ENCODE data around the gene API5.

Gene API5

DNA sequence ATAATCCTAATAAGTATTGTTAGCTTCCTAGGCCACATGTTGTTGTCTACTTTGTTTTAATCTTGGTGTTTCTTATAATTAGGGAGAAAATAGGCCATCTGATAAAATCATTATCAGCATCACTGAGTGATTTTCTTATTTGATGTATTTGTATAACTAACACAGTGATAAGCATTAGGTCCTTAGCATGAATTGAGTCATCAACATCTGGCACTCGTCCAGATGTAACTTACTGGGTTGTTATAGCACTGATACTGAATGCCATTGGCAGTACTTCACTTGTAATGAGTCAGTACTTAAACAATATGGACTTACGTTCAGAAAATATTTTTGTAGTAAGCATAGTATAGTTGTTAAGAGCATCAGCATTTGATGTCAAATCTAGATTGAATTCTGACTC is 16.2 kb downstream of the API5 start:
- TF ChIP-seq MAX (IDR thresholded peaks at IDR 0.05) (no peak), RAD21 (IDR thresholded peaks at IDR 0.05; ENCODE audit: low read depth) (no peak), EGR1 (IDR thresholded peaks at IDR 0.05) (no peak), NFIC (IDR thresholded peaks at IDR 0.05) (peak; percentile 52), CREB1 (IDR thresholded peaks at IDR 0.05; ENCODE audit: low read depth) (no peak), ZBTB7A (IDR thresholded peaks at IDR 0.05; ENCODE audit: low read depth) (no peak)
- TF ChIP-seq, protein P1, sequence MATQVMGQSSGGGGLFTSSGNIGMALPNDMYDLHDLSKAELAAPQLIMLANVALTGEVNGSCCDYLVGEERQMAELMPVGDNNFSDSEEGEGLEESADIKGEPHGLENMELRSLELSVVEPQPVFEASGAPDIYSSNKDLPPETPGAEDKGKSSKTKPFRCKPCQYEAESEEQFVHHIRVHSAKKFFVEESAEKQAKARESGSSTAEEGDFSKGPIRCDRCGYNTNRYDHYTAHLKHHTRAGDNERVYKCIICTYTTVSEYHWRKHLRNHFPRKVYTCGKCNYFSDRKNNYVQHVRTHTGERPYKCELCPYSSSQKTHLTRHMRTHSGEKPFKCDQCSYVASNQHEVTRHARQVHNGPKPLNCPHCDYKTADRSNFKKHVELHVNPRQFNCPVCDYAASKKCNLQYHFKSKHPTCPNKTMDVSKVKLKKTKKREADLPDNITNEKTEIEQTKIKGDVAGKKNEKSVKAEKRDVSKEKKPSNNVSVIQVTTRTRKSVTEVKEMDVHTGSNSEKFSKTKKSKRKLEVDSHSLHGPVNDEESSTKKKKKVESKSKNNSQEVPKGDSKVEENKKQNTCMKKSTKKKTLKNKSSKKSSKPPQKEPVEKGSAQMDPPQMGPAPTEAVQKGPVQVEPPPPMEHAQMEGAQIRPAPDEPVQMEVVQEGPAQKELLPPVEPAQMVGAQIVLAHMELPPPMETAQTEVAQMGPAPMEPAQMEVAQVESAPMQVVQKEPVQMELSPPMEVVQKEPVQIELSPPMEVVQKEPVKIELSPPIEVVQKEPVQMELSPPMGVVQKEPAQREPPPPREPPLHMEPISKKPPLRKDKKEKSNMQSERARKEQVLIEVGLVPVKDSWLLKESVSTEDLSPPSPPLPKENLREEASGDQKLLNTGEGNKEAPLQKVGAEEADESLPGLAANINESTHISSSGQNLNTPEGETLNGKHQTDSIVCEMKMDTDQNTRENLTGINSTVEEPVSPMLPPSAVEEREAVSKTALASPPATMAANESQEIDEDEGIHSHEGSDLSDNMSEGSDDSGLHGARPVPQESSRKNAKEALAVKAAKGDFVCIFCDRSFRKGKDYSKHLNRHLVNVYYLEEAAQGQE (IDR thresholded peaks at IDR 0.05; ENCODE audit: low read depth) = no peak

DNA sequence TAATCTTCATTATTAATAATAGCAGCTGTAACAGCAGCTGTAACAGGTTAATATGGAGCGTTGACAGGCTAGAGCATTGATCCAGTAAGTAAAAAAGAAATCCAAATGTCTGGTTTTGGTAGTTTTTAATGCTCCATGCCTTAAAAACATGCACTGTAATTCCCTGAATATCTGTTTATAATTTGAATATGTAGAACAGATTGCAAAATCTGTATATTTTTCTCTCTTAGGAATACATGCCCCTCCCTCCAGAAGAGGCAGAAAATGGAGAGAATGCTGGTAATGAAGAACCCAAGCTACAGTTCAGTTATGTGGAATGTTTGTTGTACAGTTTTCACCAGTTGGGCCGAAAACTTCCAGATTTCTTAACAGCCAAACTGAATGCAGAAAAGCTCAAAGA is 16.7 kb downstream of the API5 start:
- no peak for TF ChIP-seq CEBPB (IDR thresholded peaks at IDR 0.05)

GRCh38 chr11:43341159-43341558 is 29.4 kb downstream of the API5 start:
- TF ChIP-seq YY1 (IDR thresholded peaks at IDR 0.05; ENCODE audit: low read depth) = no peak
- TF ChIP-seq CREB1 (IDR thresholded peaks at IDR 0.05; ENCODE audit: low read depth) = no peak
- no peak for TF ChIP-seq EGR1 (IDR thresholded peaks at IDR 0.05)
- TF ChIP-seq, protein P2, sequence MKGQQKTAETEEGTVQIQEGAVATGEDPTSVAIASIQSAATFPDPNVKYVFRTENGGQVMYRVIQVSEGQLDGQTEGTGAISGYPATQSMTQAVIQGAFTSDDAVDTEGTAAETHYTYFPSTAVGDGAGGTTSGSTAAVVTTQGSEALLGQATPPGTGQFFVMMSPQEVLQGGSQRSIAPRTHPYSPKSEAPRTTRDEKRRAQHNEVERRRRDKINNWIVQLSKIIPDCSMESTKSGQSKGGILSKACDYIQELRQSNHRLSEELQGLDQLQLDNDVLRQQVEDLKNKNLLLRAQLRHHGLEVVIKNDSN (IDR thresholded peaks at IDR 0.05) = no peak
- no peak for TF ChIP-seq NFIC (IDR thresholded peaks at IDR 0.05)
- no peak for TF ChIP-seq MAX (IDR thresholded peaks at IDR 0.05)
- TF ChIP-seq FOXM1 (IDR thresholded peaks at IDR 0.05; ENCODE audit: borderline replicate concordance, low read depth) = no peak
- TF ChIP-seq EP300 (IDR thresholded peaks at IDR 0.05; ENCODE audit: borderline replicate concordance) = no peak
- TF ChIP-seq, protein P1 (IDR thresholded peaks at IDR 0.05; ENCODE audit: low read depth) = no peak
- TF ChIP-seq CEBPB (IDR thresholded peaks at IDR 0.05) = no peak
- no peak for TF ChIP-seq TCF12 (IDR thresholded peaks at IDR 0.05; ENCODE audit: low read depth)

GRCh38 chr11:43354311-43354710 is 42.5 kb downstream of the API5 start:
- no peak for TF ChIP-seq RAD21 (IDR thresholded peaks at IDR 0.05; ENCODE audit: low read depth)
- no peak for TF ChIP-seq MAX (IDR thresholded peaks at IDR 0.05)
- TF ChIP-seq NFIC (IDR thresholded peaks at IDR 0.05) = no peak
- no peak for TF ChIP-seq CEBPB (IDR thresholded peaks at IDR 0.05)
- no peak for TF ChIP-seq EP300 (IDR thresholded peaks at IDR 0.05; ENCODE audit: borderline replicate concordance)
- TF ChIP-seq, protein P2 (IDR thresholded peaks at IDR 0.05) = no peak

DNA sequence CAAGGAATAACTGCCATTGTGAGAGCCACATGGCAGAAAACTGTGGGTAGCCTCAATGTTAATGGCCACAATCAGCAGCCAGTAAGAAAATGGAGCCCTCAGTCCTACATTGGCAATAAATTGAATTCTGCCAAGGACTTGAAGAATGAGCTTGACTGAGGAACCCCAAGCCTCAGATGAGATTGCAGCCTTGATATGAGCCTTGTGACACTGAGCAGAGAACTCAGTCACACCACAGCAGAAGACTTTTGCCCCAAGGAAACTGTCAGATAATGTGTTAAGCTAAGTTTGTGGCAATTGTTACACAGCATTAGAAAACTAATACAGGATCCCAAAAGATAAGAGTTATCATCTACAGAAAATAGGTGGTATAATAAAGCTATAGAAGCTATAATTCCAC is 44.5 kb downstream of the API5 start:
- TF ChIP-seq EGR1 (IDR thresholded peaks at IDR 0.05) (no peak), FOXM1 (IDR thresholded peaks at IDR 0.05; ENCODE audit: borderline replicate concordance, low read depth) (no peak), ZBTB7A (IDR thresholded peaks at IDR 0.05; ENCODE audit: low read depth) (no peak), CREB1 (IDR thresholded peaks at IDR 0.05; ENCODE audit: low read depth) (no peak), RAD21 (IDR thresholded peaks at IDR 0.05; ENCODE audit: low read depth) (no peak), YY1 (IDR thresholded peaks at IDR 0.05; ENCODE audit: low read depth) (no peak), EP300 (IDR thresholded peaks at IDR 0.05; ENCODE audit: borderline replicate concordance) (no peak), MAX (IDR thresholded peaks at IDR 0.05) (no peak)
- TF ChIP-seq, protein P2 (IDR thresholded peaks at IDR 0.05) = no peak
- TF ChIP-seq, protein P1 (IDR thresholded peaks at IDR 0.05; ENCODE audit: low read depth) = no peak
